Measurements from ENCODE around the gene BTLA. TPM values are rescaled to one million over a fixed set of nuclear protein-coding genes. Genes with fewer than 3 reads are reported as not detected.
"Not testable (repeated sequence)": the region's sequence is repeated elsewhere in the genome, so short reads cannot be mapped to it uniquely, and the experiment has no call there.

The BTLA gene
- total RNA-seq, 1 experiment from 2014 or later, result not detected

GRCh38 chr3:112445839-112446238, 53.4 kb downstream of the BTLA start:
- no peak overlapping the region for H3K4me3 ChIP-seq (ENCODE audit: insufficient read depth, low read depth, low read length)
- no peak for DNase-seq
- H3K36me3 ChIP-seq (replicated peaks; ENCODE audit: control insufficient read depth, insufficient read depth, low read length), result no peaks in the 10 kb centered on the region
- H3K27me3 ChIP-seq (ENCODE audit: control insufficient read depth, insufficient read depth, low read length), result no peaks in the 10 kb centered on the region

DNA sequence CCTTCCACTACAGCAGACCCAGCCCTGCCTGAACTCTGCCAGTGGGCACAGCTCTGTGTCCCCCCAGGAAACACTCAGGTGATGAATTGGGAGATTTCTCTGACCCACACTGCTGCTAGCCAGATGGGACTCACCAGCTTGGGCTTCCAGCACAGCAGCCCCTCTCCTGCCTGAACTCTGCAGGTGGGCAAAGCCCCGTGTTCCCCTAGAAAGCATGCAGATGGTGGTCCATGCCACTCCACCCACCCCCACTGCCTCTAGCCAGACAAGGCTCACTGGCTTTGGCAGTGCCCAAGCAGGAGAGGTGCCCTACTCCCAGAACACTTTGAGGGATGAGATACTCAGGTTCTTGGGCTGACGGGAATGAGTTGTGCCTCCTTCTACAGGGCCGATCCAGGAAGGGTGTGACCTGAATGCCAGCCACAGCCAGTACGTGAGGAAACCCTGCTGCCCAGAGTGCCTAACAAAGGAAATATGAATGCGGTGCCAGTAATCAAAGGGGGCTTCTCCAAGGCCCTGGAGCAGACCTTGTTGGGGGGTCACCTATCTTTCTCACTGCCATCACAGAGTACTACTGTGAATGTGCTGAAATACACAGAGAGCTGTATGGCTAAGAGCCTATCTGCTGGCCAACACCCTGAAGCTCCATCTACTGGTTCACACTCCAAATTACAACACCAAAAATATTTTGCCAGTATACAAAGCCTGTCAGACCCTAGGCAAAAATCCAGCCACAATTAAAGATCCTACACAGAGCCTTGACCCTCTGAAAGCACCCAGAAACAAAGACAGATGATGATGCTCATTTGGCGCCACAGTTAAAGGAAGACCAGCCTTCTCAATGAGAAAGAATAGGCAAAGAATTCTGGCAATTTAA, 61.9 kb downstream of the BTLA start:
- Histone ChIP-seq H3K27me3 (ENCODE audit: control insufficient read depth, insufficient read depth, low read length) (no peaks in the 10 kb centered on the region), H3K4me3 (ENCODE audit: insufficient read depth, low read depth, low read length) (no peak overlapping the region), H3K36me3 (replicated peaks; ENCODE audit: control insufficient read depth, insufficient read depth, low read length) (no peaks in the 10 kb centered on the region; the same call in none of the 2 replicates)
- DNase-seq, result peak; percentile 40

DNA sequence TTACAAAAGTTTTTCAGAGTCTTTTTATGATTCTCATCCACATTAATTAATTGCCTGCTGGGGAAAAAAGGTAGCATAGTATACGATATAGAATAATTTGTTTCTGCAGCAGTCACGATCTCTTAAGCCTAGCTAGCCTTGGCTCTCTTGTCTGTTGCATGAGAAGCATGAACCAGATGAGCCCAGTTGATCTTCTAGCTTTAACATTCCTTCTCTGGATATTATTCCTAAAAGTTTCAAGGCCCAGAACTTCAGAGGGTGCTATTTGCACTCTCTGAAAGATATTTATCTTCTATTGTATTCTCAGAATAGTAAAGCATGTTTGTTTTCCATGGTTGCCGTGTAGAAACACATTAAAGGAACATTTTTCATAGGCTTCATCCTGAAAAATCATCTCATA, 69.3 kb downstream of the BTLA start:
- Histone ChIP-seq H3K4me3 (ENCODE audit: insufficient read depth, low read depth, low read length) (no peak overlapping the region), H3K36me3 (replicated peaks; ENCODE audit: control insufficient read depth, insufficient read depth, low read length) (no peaks in the 10 kb centered on the region), H3K27me3 (ENCODE audit: control insufficient read depth, insufficient read depth, low read length) (no peaks in the 10 kb centered on the region)
- no peak for DNase-seq

DNA sequence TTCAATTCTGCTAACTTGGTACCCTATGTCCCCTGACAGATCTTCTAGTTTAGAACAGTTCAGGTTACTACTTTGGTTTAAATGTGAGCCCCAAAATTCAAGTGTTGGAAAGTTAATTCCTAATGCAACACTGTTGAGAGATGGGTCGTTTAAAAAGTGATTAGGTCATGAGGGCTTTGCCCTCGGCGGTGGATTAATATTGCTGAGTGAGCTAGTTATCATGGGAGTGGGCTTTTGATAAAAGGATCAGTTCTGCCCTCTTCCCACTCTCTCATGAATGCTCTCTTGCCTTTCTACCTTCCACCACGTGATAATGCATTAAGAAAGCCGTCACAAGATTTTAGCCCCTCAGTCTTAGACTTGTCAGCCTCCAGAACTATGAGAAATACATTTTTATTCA, 72.1 kb downstream of the BTLA start:
- no peaks in the 10 kb centered on the region for H3K36me3 ChIP-seq (replicated peaks; ENCODE audit: control insufficient read depth, insufficient read depth, low read length)
- no peak overlapping the region for H3K4me3 ChIP-seq (ENCODE audit: insufficient read depth, low read depth, low read length)
- DNase-seq, result no peak
- no peaks in the 10 kb centered on the region for H3K27me3 ChIP-seq (ENCODE audit: control insufficient read depth, insufficient read depth, low read length)

DNA sequence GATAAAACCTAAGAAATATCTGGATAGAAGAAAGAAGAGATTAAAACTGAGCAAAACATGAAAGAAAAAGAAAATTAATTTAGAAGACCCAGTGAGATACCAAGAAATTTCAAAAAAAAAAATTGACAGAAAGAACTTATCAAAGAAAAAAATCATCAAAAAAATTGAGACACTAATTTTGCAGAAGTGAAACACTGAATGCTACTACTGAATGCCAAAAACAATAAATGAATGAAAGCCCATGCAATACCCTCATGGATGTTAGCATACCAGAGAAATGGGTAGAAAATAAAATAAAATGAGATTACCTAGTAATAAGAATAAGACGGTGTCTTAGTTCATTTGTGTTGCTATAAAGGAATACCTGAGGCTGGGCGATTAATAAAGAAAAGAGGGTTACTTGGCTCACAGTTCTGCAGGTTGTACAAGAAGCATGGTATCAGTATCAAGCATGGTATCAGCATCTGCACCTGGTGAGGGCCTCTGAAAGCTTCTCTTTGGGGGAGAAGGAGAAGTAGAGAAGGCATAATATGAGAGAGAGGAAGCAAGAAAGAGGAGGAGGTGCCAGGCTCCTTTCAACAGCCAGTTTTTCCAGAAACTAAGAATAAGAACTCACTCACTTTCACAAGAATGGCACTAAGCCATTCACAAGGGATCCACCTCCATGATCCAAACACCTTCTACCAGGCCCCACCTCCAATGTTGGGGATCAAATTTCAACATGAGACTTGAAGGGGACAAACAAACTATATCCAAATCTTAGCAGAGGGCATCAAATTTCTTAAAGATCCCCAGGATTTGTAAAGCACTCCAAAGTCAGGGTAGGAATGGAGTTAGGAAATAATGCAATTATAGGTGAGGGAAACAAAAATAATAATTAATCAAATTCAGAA, 73.2 kb downstream of the BTLA start:
- no peaks in the 10 kb centered on the region for H3K36me3 ChIP-seq (replicated peaks; ENCODE audit: control insufficient read depth, insufficient read depth, low read length)
- no peak for DNase-seq
- H3K4me3 ChIP-seq (ENCODE audit: insufficient read depth, low read depth, low read length), result no peak overlapping the region
- H3K27me3 ChIP-seq (ENCODE audit: control insufficient read depth, insufficient read depth, low read length), result no peaks in the 10 kb centered on the region

- no peaks in the 10 kb centered on the region for H3K27me3 ChIP-seq (ENCODE audit: control insufficient read depth, insufficient read depth, low read length)
- no peak for DNase-seq
- no peaks in the 10 kb centered on the region for H3K36me3 ChIP-seq (replicated peaks; ENCODE audit: control insufficient read depth, insufficient read depth, low read length)
- no peak overlapping the region for H3K4me3 ChIP-seq (ENCODE audit: insufficient read depth, low read depth, low read length)
These were observed 73.9 kb downstream of the BTLA start for GRCh38 chr3:112425382-112425781.

- Histone ChIP-seq H3K27me3 (ENCODE audit: control insufficient read depth, insufficient read depth, low read length) (no peaks in the 10 kb centered on the region), H3K4me3 (ENCODE audit: insufficient read depth, low read depth, low read length) (no peak overlapping the region), H3K36me3 (replicated peaks; ENCODE audit: control insufficient read depth, insufficient read depth, low read length) (no peaks in the 10 kb centered on the region)
- DNase-seq, result no peak
These were observed 74.9 kb downstream of the BTLA start for GRCh38 chr3:112424394-112424793.

DNA sequence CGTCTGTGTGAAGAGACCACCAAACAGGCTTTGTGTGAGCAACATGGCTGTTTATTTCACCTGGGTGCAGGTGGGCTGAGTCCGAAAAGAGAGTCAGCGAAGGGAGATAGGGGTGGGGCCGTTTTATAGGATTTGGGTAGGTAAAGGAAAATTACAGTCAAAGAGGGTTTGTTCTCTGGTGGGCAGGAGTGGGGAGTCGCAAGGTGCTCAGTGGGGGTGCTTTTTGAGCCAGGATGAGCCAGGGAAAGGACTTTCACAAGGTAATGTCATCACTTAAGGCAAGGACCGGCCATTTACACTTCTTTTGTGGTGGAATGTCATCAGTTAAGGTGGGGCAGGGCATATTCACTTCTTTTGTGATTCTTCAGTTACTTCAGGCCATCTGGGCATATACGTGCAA, 76.4 kb downstream of the BTLA start:
- DNase-seq; H3K27me3 ChIP-seq (ENCODE audit: control insufficient read depth, insufficient read depth, low read length); H3K36me3 ChIP-seq (replicated peaks; ENCODE audit: control insufficient read depth, insufficient read depth, low read length): not testable (repeated sequence)
- peak overlapping the region; percentile 46; the same call in 1 of the 2 replicates for H3K4me3 ChIP-seq (ENCODE audit: insufficient read depth, low read depth, low read length)

GRCh38 chr3:112418526-112418925, 80.7 kb downstream of the BTLA start:
- DNase-seq; H3K36me3 ChIP-seq (replicated peaks; ENCODE audit: control insufficient read depth, insufficient read depth, low read length); H3K4me3 ChIP-seq (ENCODE audit: insufficient read depth, low read depth, low read length); H3K27me3 ChIP-seq (ENCODE audit: control insufficient read depth, insufficient read depth, low read length): not testable (repeated sequence)

GRCh38 chr3:112417696-112418318, 81.5 kb downstream of the BTLA start:
- H3K4me3 ChIP-seq (ENCODE audit: insufficient read depth, low read depth, low read length), result peak overlapping the region; percentile 2; the same call in 1 of the 2 replicates
- no peaks in the 10 kb centered on the region for H3K27me3 ChIP-seq (ENCODE audit: control insufficient read depth, insufficient read depth, low read length)
- no peaks in the 10 kb centered on the region for H3K36me3 ChIP-seq (replicated peaks; ENCODE audit: control insufficient read depth, insufficient read depth, low read length)
- DNase-seq, result no peak

GRCh38 chr3:112416391-112417212, 82.7 kb downstream of the BTLA start:
- no peak for DNase-seq

DNA sequence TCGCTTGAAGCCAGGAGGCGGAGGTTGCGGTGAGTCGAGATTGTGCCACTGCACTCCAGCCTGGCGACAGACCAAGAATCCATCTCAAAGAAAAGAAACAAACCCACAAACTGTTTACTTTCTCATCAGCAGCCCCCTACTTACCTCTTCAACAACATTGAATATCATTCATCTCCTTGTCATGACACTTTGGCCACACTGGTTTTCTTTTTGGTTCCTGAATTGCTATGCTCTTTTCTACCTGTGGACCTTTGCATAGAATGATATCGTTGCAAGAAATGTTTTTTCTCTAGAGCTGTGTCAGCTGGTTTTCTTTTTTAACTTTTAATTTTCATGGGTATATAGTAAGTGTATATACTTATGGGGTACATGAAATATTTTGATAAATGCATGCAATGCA, 83.9 kb downstream of the BTLA start:
- Histone ChIP-seq H3K4me3 (ENCODE audit: insufficient read depth, low read depth, low read length) (no peak overlapping the region), H3K27me3 (ENCODE audit: control insufficient read depth, insufficient read depth, low read length) (no peaks in the 10 kb centered on the region), H3K36me3 (replicated peaks; ENCODE audit: control insufficient read depth, insufficient read depth, low read length) (no peaks in the 10 kb centered on the region)
- no peak for DNase-seq

More at GRCh38 chr3:112416391-112417212, 82.7 kb downstream of the BTLA start:
- H3K36me3 ChIP-seq (replicated peaks; ENCODE audit: control insufficient read depth, insufficient read depth, low read length), result no peaks in the 10 kb centered on the region
- H3K4me3 ChIP-seq (ENCODE audit: insufficient read depth, low read depth, low read length), result no peak overlapping the region
- H3K27me3 ChIP-seq (ENCODE audit: control insufficient read depth, insufficient read depth, low read length), result no peaks in the 10 kb centered on the region
